ENCODE measurements around the gene POPDC2. TPM values are rescaled to one million over a fixed set of nuclear protein-coding genes. Genes with fewer than 3 reads are reported as not detected.
A peak's percentile ranks its signal among the peaks of the same experiment; 100 is the strongest.

The POPDC2 gene
- total RNA-seq = 1 to 10 TPM in 1 of 4 donors, under 1 TPM in 2, not detected in 1; 0.18 to 3.8 (median 0.91) TPM

DNA sequence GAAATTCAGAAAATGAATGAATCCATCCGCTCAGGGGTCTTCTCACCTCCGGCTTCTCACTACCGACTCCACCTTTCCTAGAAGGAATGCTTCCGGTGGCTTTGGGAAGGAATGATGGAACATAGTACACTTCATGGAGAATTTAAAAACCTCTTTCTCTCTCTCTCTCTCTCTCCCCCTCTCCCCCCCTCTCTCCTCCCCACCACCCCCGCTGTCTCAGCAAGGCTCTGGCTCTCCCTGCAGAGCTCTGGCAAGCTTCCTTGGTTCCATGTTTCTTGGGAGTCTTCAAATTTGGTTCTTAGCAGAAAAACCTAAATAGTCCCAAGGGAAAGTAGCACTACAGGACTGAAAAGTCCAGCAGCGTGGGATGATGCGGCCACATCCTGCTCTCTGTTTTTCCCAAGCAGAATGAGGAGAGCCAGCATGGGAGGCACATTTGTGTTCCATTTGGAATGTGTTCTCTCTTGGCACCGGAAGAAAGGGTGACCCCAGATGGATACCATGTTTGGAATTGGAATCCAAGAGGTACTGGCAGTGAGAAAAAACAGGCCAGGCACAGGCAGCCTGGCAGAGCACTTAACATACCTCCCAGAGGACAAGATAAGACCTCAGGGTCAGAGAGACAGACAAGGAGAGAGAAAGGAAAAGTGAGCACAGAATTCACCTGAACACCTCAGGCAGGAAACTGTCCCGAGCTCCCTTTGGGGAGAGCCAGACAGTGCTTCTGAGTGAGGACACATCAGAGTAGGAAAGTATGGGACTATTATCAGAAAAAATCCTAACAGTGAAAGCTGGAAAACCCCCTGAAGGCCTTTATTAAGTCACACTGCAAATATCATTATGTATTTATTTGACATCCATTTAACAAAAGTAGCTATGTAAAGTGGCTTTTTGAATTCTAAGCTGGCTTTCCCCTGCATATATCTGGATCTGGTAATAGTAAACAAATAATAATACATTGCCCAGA, at the start of gene POPDC2:
Gene POPDC2, minus strand, starts transcription at position 116 of the 967 bp plus-strand sequence. CDS start 166 bp downstream, outside the sequence.
- 76 to 79% methylated on average over 6 to 9 of the region's 9 CpGs for WGBS, 2 donors
- intact Hi-C loops (cut with DNase I) = no loop called here
- peak within 1 kb of the TSS in 2 of 4 donors; percentile 16 to 33 for H3K27ac ChIP-seq
- no peak within 1 kb of the TSS for H3K4me3 ChIP-seq
- no peaks in the 10 kb centered on the region for H3K36me3 ChIP-seq
- H3K27me3 ChIP-seq = no peaks in the 10 kb centered on the region
- peaks cover 0 to 15% (median 12%) of the 10 kb centered on the region in 3 donors for H3K4me1 ChIP-seq
- no peak for DNase-seq
- H3K9me3 ChIP-seq = no peaks in the 10 kb centered on the region
- TF ChIP-seq POLR2A (IDR thresholded peaks at IDR 0.05) = no peak
- no peak for TF ChIP-seq CTCF (IDR thresholded peaks at IDR 0.05)

DNA sequence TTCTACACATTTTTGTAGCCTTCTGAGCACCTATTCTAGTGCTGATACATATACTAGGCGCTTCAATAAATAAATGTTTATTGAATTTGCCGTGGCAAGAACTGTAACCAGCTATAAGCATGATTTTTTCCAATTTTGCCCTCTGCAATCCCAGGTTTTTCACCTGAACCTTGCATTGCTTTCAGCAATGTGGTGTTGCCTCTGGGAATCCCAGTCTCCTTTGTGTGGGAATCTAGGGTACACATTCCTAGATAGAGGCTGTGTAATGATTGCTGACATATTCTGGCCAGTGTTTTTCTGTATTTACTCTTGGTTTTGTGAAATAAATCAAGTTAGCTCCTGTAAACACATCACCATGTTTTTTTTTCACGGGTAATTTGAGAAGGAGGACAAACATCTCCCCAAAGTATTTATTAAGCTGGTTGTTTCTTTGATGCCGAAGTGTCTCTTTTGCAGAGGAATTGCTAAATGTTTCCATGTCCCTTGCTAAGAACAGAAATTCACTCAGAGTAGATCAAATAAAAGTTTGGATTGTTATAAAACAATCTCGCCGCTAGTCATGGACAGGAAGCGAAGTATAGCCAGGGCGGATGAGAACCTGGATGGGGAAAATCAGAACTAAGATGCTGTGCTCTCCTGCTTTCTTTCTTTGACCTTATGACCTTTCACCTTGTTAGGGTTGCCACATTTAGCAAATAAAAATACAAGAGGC, 43.6 kb upstream of the POPDC2 start:
- no peak for DNase-seq

GRCh38 chr3:119702530-119703527, 42.4 kb upstream of the POPDC2 start, which contains the start of gene CFAP91:
TSS of gene CFAP91 (plus strand) at chr3:119703022. CDS start at chr3:119703099, 77 bp downstream.
- H3K36me3 ChIP-seq = no peaks in the 10 kb centered on the region
- no peaks in the 10 kb centered on the region for H3K27me3 ChIP-seq
- peak; percentile 75 for DNase-seq
- no peaks in the 10 kb centered on the region for H3K9me3 ChIP-seq
- intact Hi-C loops (cut with DNase I) = no loop called here
- TF ChIP-seq POLR2A (IDR thresholded peaks at IDR 0.05) (no peak), CTCF (IDR thresholded peaks at IDR 0.05) (no peak)
- H3K27ac ChIP-seq = peak within 1 kb of the TSS in 3 of 4 donors; percentile 40 to 70 (median 65)
- WGBS, 2 donors = 6 to 16% methylated on average over 14 to 51 of the region's 59 CpGs
- peaks cover 0 to 30% (median 4%) of the 10 kb centered on the region in 3 donors for H3K4me1 ChIP-seq
- peak within 1 kb of the TSS; percentile 34 to 72 (median 52) for H3K4me3 ChIP-seq

More for the DNA sequence above, 43.6 kb upstream of the POPDC2 start:
- Histone ChIP-seq H3K27ac (peak overlapping the region in 1 of 4 donors; percentile 70), H3K4me1 (peaks cover 0 to 30% (median 4%) of the 10 kb centered on the region in 3 donors), H3K9me3 (no peaks in the 10 kb centered on the region), H3K36me3 (no peaks in the 10 kb centered on the region), H3K4me3 (peak overlapping the region in 2 of 4 donors; percentile 48 to 72), H3K27me3 (no peaks in the 10 kb centered on the region)
- 63 to 66% methylated on average over 8 of the region's 8 CpGs for WGBS, 2 donors
- intact Hi-C loops (cut with DNase I) = no loop called here
- no peak for TF ChIP-seq CTCF (IDR thresholded peaks at IDR 0.05)
- TF ChIP-seq POLR2A (IDR thresholded peaks at IDR 0.05) = no peak

- H3K4me3 ChIP-seq = no peak overlapping the region
- H3K27ac ChIP-seq = no peak overlapping the region
- peaks cover 0 to 30% (median 4%) of the 10 kb centered on the region in 3 donors for H3K4me1 ChIP-seq
- no peaks in the 10 kb centered on the region for H3K9me3 ChIP-seq
- TF ChIP-seq CTCF (IDR thresholded peaks at IDR 0.05) (no peak), POLR2A (IDR thresholded peaks at IDR 0.05) (no peak)
- intact Hi-C loops (cut with DNase I) = no loop called here
- no peak for DNase-seq
- H3K27me3 ChIP-seq = no peaks in the 10 kb centered on the region
- 84 to 86% methylated on average over 6 to 22 of the region's 22 CpGs for WGBS, 2 donors
- no peaks in the 10 kb centered on the region for H3K36me3 ChIP-seq
These were observed 40.7 kb upstream of the POPDC2 start for GRCh38 chr3:119700920-119701734.
